Body of pancreas (tissue), 4 donors: ENCODE measurements around the gene PGAM1. TPM values are rescaled to one million over a fixed set of nuclear protein-coding genes. Genes with fewer than 3 reads are reported as not detected.
"Not testable (repeated sequence)": the region's sequence is repeated elsewhere in the genome, so short reads cannot be mapped to it uniquely, and the experiment has no call there.

Source experiments
- ATAC-seq: fragments of 150-250 bp; one replicate; pipeline ENCODE4 v1.9.1; 2016
- DNase-seq, 4 donors: peaks; one replicate each; pipeline ENCODE4 v3.0.0-alpha.2; 2019
- H3K27ac ChIP-seq, 4 donors: fragments of 200-600 bp; sonication (generic); 1 replicate in 3 of 4; 2 replicates in 1 of 4; pipeline versions ENCODE4 v1.5.1 to v1.6.1; 2016 to 2019; ENCODE audit warnings: mild to moderate bottlenecking in 1 of 4, mixed read lengths in 1 of 4, moderate library complexity in 1 of 4
- H3K27me3 ChIP-seq, 2 donors: fragments of 200-600 bp; sonication (generic); one replicate each; pipeline ENCODE4 v1.6.0; 2016; ENCODE audit warnings: mild to moderate bottlenecking in 1 of 2
- H3K36me3 ChIP-seq, 2 donors: fragments of 200-600 bp; sonication (generic); replicated peaks in 1 of 2; 2 replicates each; pipeline ENCODE4 v1.5.1; 2016; ENCODE audit warnings: low read depth in 2 of 2; ENCODE audit not compliant: insufficient read depth in 1 of 2
- H3K4me1 ChIP-seq: fragments of 200-600 bp; sonication (generic); one replicate; pipeline ENCODE4 v1.6.0; 2016
- H3K4me3 ChIP-seq, 2 donors: fragments of 200-600 bp; sonication (generic); 1 replicate in 1 of 2; 2 replicates in 1 of 2; pipeline ENCODE4 v1.5.1; 2016 to 2019
- H3K9me3 ChIP-seq, 3 donors: fragments of 200-600 bp; sonication (generic); 1 replicate in 2 of 3; 2 replicates in 1 of 3; pipeline ENCODE4 v1.5.1; 2016
- POLR2A ChIP-seq, 3 donors: fragments of 450-650 bp; IDR thresholded peaks; one replicate each; pipeline ENCODE4 v1.6.1; 2016; ENCODE audit warnings: antibody characterized with exemption in 3 of 3, mild to moderate bottlenecking in 2 of 3
- WGBS, 2 donors: methylation state at CpG; one replicate each; pipeline ENCODE4 v1.1.5; 2017; 5-methylcytosine and 5-hydroxymethylcytosine counted together
- intact Hi-C: fragments of 100-400 bp; cut with DNase I; formaldehyde crosslinking; loops from one replicate; pipeline ENCODE4 v1.15.1; 2023
- total RNA-seq, 2 donors: library from RNA; depleted of rRNA; stranded (reverse); fragments of >200 nt; gene quantifications; one replicate each; pipeline ENCODE4 v1.1.0, GENCODE V29; 2016
- TF ChIP-seq, protein P1 (sequence below), 7 experiments: fragments of 450-650 bp in 4 of 7; fragments of 200-600 bp in 3 of 7; sonication (generic) in 3 of 7; IDR thresholded peaks; one replicate each; pipeline ENCODE4 v1.5.1; 2016 to 2019; ENCODE audit warnings: antibody characterized with exemption in 7 of 7

PGAM1 gene
- total RNA-seq, 2 donors from 2014 or later, result 52.7 to 66.7 TPM

DNA sequence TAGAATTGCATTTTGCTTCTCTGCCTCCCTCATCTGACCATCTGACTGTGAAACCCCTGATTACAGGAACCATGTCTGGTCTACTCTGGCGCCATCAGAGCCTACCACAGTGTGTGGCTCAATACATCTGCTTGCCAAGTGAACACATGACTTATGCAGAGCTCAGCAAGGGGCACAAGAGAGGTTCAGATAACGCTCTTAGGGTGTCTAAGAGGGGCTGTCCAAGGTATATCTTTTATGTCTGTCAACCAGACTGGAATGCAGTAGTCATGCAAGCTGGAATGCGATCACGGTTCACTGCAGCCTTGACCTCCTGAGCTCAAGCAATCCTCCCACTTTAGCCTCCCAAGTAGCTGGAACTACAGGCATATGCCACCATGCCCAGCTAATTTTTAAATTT is 14.6 kb upstream of the PGAM1 start:
- whole genome bisulfite sequencing, 2 donors, result 55 to 82% methylated on average over 1 to 4 of the region's 4 CpGs
- no peaks in the 10 kb centered on the region for H3K36me3 ChIP-seq

DNA sequence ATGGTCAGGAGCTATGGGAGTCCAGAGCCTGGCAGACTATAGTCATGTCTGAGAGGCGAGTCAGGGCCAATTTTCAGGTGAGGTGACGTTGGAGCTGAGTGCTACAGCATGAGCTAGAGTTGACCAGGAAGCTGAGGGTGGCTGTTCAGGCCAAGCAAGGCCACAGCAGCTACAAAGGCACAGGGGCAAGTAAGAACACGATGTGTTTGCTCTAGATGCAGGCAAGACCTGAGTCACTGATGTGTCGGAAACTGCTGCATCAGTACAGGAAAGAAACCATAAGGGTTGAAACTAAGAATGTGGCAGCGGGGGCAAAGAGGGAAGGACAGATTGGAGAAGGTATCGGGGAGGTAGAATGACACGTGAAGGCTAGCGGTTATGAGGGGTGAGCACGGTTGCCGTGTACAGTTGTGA is 13.1 kb upstream of the PGAM1 start:
- TF ChIP-seq, protein P1, sequence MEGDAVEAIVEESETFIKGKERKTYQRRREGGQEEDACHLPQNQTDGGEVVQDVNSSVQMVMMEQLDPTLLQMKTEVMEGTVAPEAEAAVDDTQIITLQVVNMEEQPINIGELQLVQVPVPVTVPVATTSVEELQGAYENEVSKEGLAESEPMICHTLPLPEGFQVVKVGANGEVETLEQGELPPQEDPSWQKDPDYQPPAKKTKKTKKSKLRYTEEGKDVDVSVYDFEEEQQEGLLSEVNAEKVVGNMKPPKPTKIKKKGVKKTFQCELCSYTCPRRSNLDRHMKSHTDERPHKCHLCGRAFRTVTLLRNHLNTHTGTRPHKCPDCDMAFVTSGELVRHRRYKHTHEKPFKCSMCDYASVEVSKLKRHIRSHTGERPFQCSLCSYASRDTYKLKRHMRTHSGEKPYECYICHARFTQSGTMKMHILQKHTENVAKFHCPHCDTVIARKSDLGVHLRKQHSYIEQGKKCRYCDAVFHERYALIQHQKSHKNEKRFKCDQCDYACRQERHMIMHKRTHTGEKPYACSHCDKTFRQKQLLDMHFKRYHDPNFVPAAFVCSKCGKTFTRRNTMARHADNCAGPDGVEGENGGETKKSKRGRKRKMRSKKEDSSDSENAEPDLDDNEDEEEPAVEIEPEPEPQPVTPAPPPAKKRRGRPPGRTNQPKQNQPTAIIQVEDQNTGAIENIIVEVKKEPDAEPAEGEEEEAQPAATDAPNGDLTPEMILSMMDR (IDR thresholded peaks at IDR 0.05), result no peak
- no peak for TF ChIP-seq POLR2A (IDR thresholded peaks at IDR 0.05)
- WGBS, 2 donors, result 78 to 80% methylated on average over 10 of the region's 10 CpGs
- intact Hi-C loops, result no loop called here

More for the DNA sequence above, 14.6 kb upstream of the PGAM1 start:
- Histone ChIP-seq H3K27ac (no peak overlapping the region), H3K9me3 (no peaks in the 10 kb centered on the region), H3K4me3 (no peak overlapping the region), H3K27me3 (no peaks in the 10 kb centered on the region), H3K4me1 (peaks cover 5% of the 10 kb centered on the region)
- intact Hi-C loops, result no loop called here
- DNase-seq, result no peak
- TF ChIP-seq POLR2A (IDR thresholded peaks at IDR 0.05), result no peak
- TF ChIP-seq, protein P1 (IDR thresholded peaks at IDR 0.05), result no peak
- ATAC-seq, result no peak

DNA sequence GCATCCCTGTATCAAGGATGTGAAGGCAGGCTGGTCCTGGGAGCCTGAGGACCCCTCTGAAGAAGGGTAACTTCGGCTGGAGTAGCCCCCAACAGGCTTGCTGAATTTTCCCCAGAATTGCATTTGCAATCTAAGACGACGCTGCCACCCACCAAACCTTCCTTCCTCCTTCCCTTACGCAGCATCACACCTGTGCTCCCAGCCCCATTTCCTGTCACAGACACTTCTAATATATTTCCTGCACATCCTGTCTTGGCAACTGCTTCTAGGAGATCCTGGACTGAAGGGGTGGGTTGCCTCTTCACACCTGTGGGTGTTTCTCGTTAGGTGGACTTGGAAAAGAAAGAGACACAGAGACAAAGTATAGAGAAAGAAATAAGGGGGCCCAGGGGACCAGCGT is 9.4 kb upstream of the PGAM1 start:
- TF ChIP-seq POLR2A (IDR thresholded peaks at IDR 0.05), result no peak
- TF ChIP-seq, protein P1 (IDR thresholded peaks at IDR 0.05), result no peak
- DNase-seq (no peak), ATAC-seq (no peak)
- Histone ChIP-seq H3K27ac (no peak overlapping the region), H3K27me3 (no peaks in the 10 kb centered on the region), H3K9me3 (no peaks in the 10 kb centered on the region), H3K36me3 (no peaks in the 10 kb centered on the region), H3K4me3 (no peak overlapping the region), H3K4me1 (no peaks in the 10 kb centered on the region)
- intact Hi-C loops, result no loop called here
- 62 to 64% methylated on average over 6 of the region's 6 CpGs for WGBS, 2 donors

More for the DNA sequence above, 13.1 kb upstream of the PGAM1 start:
- Histone ChIP-seq H3K4me3 (no peak overlapping the region), H3K27ac (no peak overlapping the region), H3K4me1 (no peaks in the 10 kb centered on the region), H3K27me3 (no peaks in the 10 kb centered on the region), H3K36me3 (no peaks in the 10 kb centered on the region), H3K9me3 (no peaks in the 10 kb centered on the region)
- no peak for ATAC-seq
- DNase-seq, result no peak

DNA sequence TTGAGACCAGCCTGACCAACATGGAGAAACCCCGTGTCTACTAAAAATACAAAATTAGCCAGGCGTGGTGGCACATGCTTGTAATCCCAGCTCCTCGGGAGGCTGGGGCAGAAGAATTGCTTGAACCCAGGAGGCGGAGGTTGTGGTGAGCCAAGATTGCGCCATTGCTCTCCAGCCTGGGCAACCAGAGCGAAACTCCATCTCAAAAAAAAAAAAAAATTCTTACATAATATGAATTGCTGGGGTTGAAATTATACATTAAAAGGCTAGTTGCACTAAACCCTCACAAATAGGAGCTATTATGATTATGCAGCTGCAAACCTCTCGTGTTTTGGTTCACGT is 2.3 kb upstream of the PGAM1 start:
- WGBS, 2 donors, result 74 to 83% methylated on average over 8 of the region's 8 CpGs
- peaks cover 30% of the 10 kb centered on the region for H3K4me1 ChIP-seq
- H3K36me3 ChIP-seq, intact Hi-C loops, H3K9me3 ChIP-seq, ATAC-seq, H3K27me3 ChIP-seq, H3K4me3 ChIP-seq, DNase-seq: not testable (repeated sequence)
- peak overlapping the region in 1 of 4 donors; percentile 17 for H3K27ac ChIP-seq

DNA sequence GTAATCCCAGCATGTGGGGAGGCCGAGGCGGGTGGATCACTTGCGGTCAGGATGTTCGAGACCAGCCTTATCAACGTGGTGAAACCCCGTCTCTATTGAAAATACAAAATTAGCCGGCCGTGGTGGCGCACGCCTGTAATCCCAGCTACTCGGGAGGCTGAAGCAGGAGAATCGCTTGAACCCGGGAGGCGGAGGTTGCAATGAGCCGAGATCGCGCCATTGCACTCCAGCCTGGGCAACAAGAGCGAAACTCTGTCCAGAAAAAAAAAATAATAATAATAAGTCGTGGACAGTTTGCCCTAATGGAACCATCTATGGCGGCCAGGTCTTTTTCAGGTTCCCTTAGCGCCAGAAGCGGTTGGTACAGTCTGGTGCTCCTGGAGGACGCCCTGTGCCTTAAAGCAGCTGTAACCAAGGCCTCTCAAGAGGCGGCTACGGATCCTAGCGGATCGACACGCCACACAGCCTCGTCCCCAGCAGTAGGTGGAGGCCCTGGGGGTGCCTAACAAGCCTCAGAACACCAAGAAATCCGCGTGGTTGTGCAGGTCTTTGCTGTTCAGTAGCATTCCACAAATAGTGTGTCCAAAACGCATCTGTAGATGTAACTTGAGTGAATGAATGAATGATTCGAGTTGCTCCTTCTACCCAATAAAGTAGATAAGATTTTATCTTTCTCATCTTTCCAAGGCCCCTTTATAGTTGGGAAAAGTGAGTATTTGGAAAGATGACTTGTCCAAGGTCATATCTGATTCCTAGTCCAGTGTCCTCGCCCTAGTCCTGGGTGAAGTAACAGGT is 982 bp downstream of the PGAM1 start:
- Histone ChIP-seq H3K27me3 (no peaks in the 10 kb centered on the region), H3K9me3 (no peaks in the 10 kb centered on the region), H3K36me3 (peaks cover 11% of the 10 kb centered on the region in 2 donors), H3K27ac (peak overlapping the region; percentile 7 to 88 (median 82)), H3K4me3 (peak overlapping the region; percentile 20 to 58), H3K4me1 (peaks cover 31% of the 10 kb centered on the region)
- DNase-seq, result peak in 2 of 4 donors; percentile 28 to 39
- 15 to 23% methylated on average over 20 to 34 of the region's 34 CpGs for WGBS, 2 donors
- TF ChIP-seq, protein P1 (IDR thresholded peaks at IDR 0.05), result no peak
- TF ChIP-seq POLR2A (IDR thresholded peaks at IDR 0.05), result no peak
- intact Hi-C loops, result no loop called here
- ATAC-seq, result no peak
